K562 (cell line): ENCODE data around the gene PLXNA2. TPM values are rescaled to one million over a fixed set of nuclear protein-coding genes. Genes with fewer than 3 reads are reported as not detected.

Source experiments
- ATAC-seq: fragments of 200-7000 bp; cut with Tn5 transposase; 3 replicates; pipeline ENCODE4 v1.9.1; 2020; ENCODE audit warnings: moderate library complexity
- BruUV-seq: library from RNA; stranded (reverse); fragments of 400-500 nt; replicated peaks from 2 replicates; lab custom pipeline; 2021; lab: Mats Ljungman, UMichigan
- CTCF ChIA-PET: fragments of 300-600 bp; formaldehyde crosslinking; extraction: SDS; loops from one replicate; lab custom pipeline; 2021; ENCODE audit warnings: low intra/inter-chr PET ratio; lab: Yijun Ruan, JAX
- POLR2A ChIA-PET: fragments of 300-600, 350-650 bp; sonication (Branson Sonifier 250); formaldehyde crosslinking; extraction: SDS; loops from one replicate; lab custom pipeline; 2021; ENCODE audit warnings: antibody characterized with exemption, inconsistent platforms; lab: Yijun Ruan, JAX
- DNase-seq, 4 experiments: peaks; one replicate each; pipeline versions ENCODE4 v3.0.0 to v3.0.0-alpha.2; 2011 to 2018; ENCODE audit warnings: low spot score in 3 of 4, mixed read lengths in 3 of 4; ENCODE audit errors: extremely low read depth in 1 of 4
- FAIRE-seq: peaks from 2 replicates; lab custom pipeline; 2011; peaks lifted over from hg19 to GRCh38; lab: Jason Lieb, UNC
- H2AFZ ChIP-seq: 2 replicates; pipeline ENCODE4 v1.6.0; 2011; ENCODE audit warnings: low read depth, low read length, control low read depth, inconsistent platforms
- H3K27ac ChIP-seq: fragments of 200-600 bp; 3 replicates; pipeline ENCODE4 v1.8.0; 2011; ENCODE audit warnings: low read depth, mild to moderate bottlenecking, control low read depth, inconsistent platforms, low read length, moderate library complexity, mixed read lengths; ENCODE audit errors: extremely low read depth
- H3K27me3 ChIP-seq, 2 experiments: fragments of 300-600 bp in 1 of 2; 2 replicates in 1 of 2; 3 replicates in 1 of 2; pipeline versions ENCODE4 v1.6.0 to v1.8.0; 2011; ENCODE audit warnings: inconsistent platforms in 2 of 2, low read length in 2 of 2, mild to moderate bottlenecking in 1 of 2, mixed read lengths in 1 of 2, moderate library complexity in 1 of 2; ENCODE audit not compliant: control insufficient read depth in 2 of 2, insufficient read depth in 2 of 2
- H3K36me3 ChIP-seq: fragments of 300-600 bp; 3 replicates; pipeline ENCODE4 v1.8.0; 2011; ENCODE audit warnings: mild to moderate bottlenecking, low read length, inconsistent platforms; ENCODE audit not compliant: control insufficient read depth, insufficient read depth
- H3K4me1 ChIP-seq, 2 experiments: fragments of 200-600 bp in 1 of 2; replicated peaks in 1 of 2; 2 replicates in 1 of 2; 3 replicates in 1 of 2; pipeline versions ENCODE4 v1.5.1 to v1.8.0; 2011; ENCODE audit warnings: inconsistent platforms in 2 of 2, low read length in 2 of 2, mild to moderate bottlenecking in 1 of 2, mixed read lengths in 1 of 2, moderate library complexity in 1 of 2; ENCODE audit not compliant: control insufficient read depth in 2 of 2, insufficient read depth in 2 of 2
- H3K4me2 ChIP-seq: 2 replicates; pipeline ENCODE4 v1.6.1; 2011; ENCODE audit warnings: low read length, control low read depth, inconsistent platforms, mixed read lengths; ENCODE audit not compliant: insufficient read depth
- H3K4me3 ChIP-seq: fragments of 200-600 bp; sonication (generic), shearing (Covaris generic); 2 replicates; pipeline ENCODE4 v1.5.1; 2016; ENCODE audit warnings: control low read depth, inconsistent platforms
- H3K79me2 ChIP-seq: fragments of 200-600 bp; 3 replicates; pipeline ENCODE4 v1.8.0; 2011; ENCODE audit warnings: low read length, inconsistent platforms; ENCODE audit not compliant: control insufficient read depth, insufficient read depth
- H3K9ac ChIP-seq, 2 experiments: 2 replicates each; pipeline versions ENCODE4 v1.6.0 to v1.6.1; 2011; ENCODE audit warnings: low read depth in 2 of 2, low read length in 2 of 2, control low read depth in 1 of 2, inconsistent platforms in 1 of 2, mild to moderate bottlenecking in 1 of 2, mixed read lengths in 1 of 2; ENCODE audit not compliant: insufficient read depth in 1 of 2
- H3K9me1 ChIP-seq: one replicate; pipeline ENCODE4 v1.6.0; 2011; ENCODE audit warnings: inconsistent platforms, mild to moderate bottlenecking, low read length, moderate library complexity; ENCODE audit not compliant: control insufficient read depth, insufficient read depth
- H3K9me3 ChIP-seq: replicated peaks from 2 replicates; pipeline ENCODE4 v1.5.1; 2011; ENCODE audit warnings: low read depth, low read length, inconsistent platforms; ENCODE audit not compliant: control insufficient read depth, insufficient read depth
- H4K20me1 ChIP-seq: replicated peaks from 2 replicates; pipeline ENCODE4 v1.6.1; 2011; ENCODE audit warnings: low read length, inconsistent platforms, mixed read lengths; ENCODE audit not compliant: control insufficient read depth, insufficient read depth
- CBX1 ChIP-seq: sonication (generic); IDR thresholded peaks from 2 replicates; pipeline ENCODE4 v1.6.1; 2016; ENCODE audit warnings: antibody characterized with exemption, low read depth, mild to moderate bottlenecking
- CEBPB ChIP-seq: fragments of 450-650 bp; IDR thresholded peaks from 2 replicates; pipeline ENCODE4 v1.6.1; 2016; ENCODE audit warnings: missing genetic modification characterization, missing compliant biosample characterization
- CREB3 ChIP-seq: fragments of 450-650 bp; conservative IDR thresholded peaks from 2 replicates; pipeline ENCODE4 v1.6.1; 2016; ENCODE audit warnings: missing genetic modification characterization, low read depth, mild to moderate bottlenecking, missing compliant biosample characterization, moderate library complexity
- ELF4 ChIP-seq: fragments of 450-650 bp; formaldehyde crosslinking; IDR thresholded peaks from 2 replicates; pipeline ENCODE4 v1.4.0; 2022; ENCODE audit warnings: missing genetic modification characterization
- NKRF ChIP-seq: fragments of 450-650 bp; IDR thresholded peaks from 2 replicates; pipeline ENCODE4 v1.6.1; 2016; ENCODE audit warnings: borderline replicate concordance
- PHB ChIP-seq: fragments of 250-450 bp; sonication (Bioruptor Pico); IDR thresholded peaks from 2 replicates; pipeline ENCODE4 v1.5.0; 2021
- SP1 ChIP-seq: sonication (generic); formaldehyde crosslinking; IDR thresholded peaks from 2 replicates; pipeline ENCODE4 v1.8.1; 2022; ENCODE audit warnings: mild to moderate bottlenecking, missing genetic modification reagents
- TAF1 ChIP-seq: IDR thresholded peaks from 2 replicates; pipeline ENCODE4 v1.6.1; 2011; ENCODE audit warnings: mild to moderate bottlenecking, low read length, moderate library complexity; ENCODE audit not compliant: insufficient read depth, control insufficient read depth, severe bottlenecking; ENCODE audit errors: extremely low read depth
- TRIM28 ChIP-seq: fragments of 450-650 bp; IDR thresholded peaks from 2 replicates; pipeline ENCODE4 v1.6.1; 2017
- UBTF ChIP-seq, 2 experiments: IDR thresholded peaks; 2 replicates each; pipeline ENCODE4 v1.6.1; 2012; ENCODE audit warnings: improper control_type of control experiment in 2 of 2, low read depth in 2 of 2, low read length in 2 of 2, borderline replicate concordance in 1 of 2
- USF1 ChIP-seq: sonication (generic); formaldehyde crosslinking; IDR thresholded peaks from 2 replicates; pipeline ENCODE4 v1.9.0; 2022; ENCODE audit warnings: mild to moderate bottlenecking, missing genetic modification reagents
- ZNF146 ChIP-seq: IDR thresholded peaks from one replicate; pipeline ENCODE4 v1.6.1; 2018; ENCODE audit warnings: missing compliant biosample characterization; ENCODE audit not compliant: unreplicated experiment
- ZNF511 ChIP-seq: sonication (generic); formaldehyde crosslinking; IDR thresholded peaks from 2 replicates; pipeline ENCODE4 v1.8.0; 2022; ENCODE audit warnings: mild to moderate bottlenecking, missing genetic modification reagents
- WGBS: fragments of 100-300 bp; shearing (Covaris generic); methylation state at CpG from one replicate; pipeline ENCODE4 v1.1.6; 2016; ENCODE audit warnings: low coverage, mixed read lengths; ENCODE audit not compliant: insufficient coverage; ENCODE audit errors: missing lambda C conversion rate; 5-methylcytosine and 5-hydroxymethylcytosine counted together
- in situ Hi-C: fragments of 300-500 bp; cut with MboI; formaldehyde crosslinking; loops from 4 replicates; pipeline ENCODE4 v1.15.0; 2018; ENCODE audit warnings: inconsistent platforms, mixed read lengths
- intact Hi-C: fragments of 100-400 bp; cut with micrococcal nuclease; formaldehyde crosslinking; loops from 2 replicates; pipeline ENCODE4 v1.14.2; 2022
- polyA plus RNA-seq, 8 experiments: library from polyadenylated mRNA; depleted of rRNA in 4 of 8; stranded (reverse) in 5 of 8; unstranded in 3 of 8; fragments of >200 nt; fragmentation: Nextera tagmentation in 2 of 8; fragmentation: Illumina TruSeq in 1 of 8; extraction: Ambion mirVana in 2 of 8; extraction: Trizol in 1 of 8; gene quantifications; 2 replicates each; pipeline versions ENCODE4 v1.2.1 to v1.2.3, GENCODE V29; 2011 to 2014; ENCODE audit warnings: inconsistent platforms in 1 of 8, missing spikeins in 1 of 8
- total RNA-seq, 7 experiments: library from RNA; depleted of rRNA in 6 of 7; stranded (reverse); fragments of >200 nt in 6 of 7; fragmentation: Illumina TruSeq in 2 of 7; extraction: Trizol in 2 of 7; gene quantifications; 2 replicates each; pipeline versions ENCODE4 v1.2.1 to v1.2.3, GENCODE V29; 2011 to 2021; ENCODE audit warnings: low replicate concordance in 1 of 7

PLXNA2 gene
- total and polyA plus RNA-seq, 9 of the 15 experiments (the other 6 are each of a cell fraction or from before 2014, with no cell fraction given), result 0.01 to 1.3 (median 0.32) TPM

- TF ChIP-seq NKRF (no peak), SP1 (CRISPR knock-in tag) (no peak), CREB3 (tag) (no peak), ZNF511 (CRISPR knock-in tag) (no peak), TRIM28 (no peak)
Measured at GRCh38 chr1:207991583-207992026, 252.6 kb downstream of the PLXNA2 start (continued).

- Histone ChIP-seq H3K27ac (no peak overlapping the region), H3K4me1 (peaks cover 0 to 4% of the 10 kb centered on the region in 2 experiments; a peak in 1 of 5 replicates), H3K9me3 (no peaks in the 10 kb centered on the region), H2AFZ (no peak overlapping the region), H3K9me1 (no peaks in the 10 kb centered on the region), H3K79me2 (no peaks in the 10 kb centered on the region), H3K4me2 (no peak overlapping the region), H3K9ac (no peak overlapping the region), H3K36me3 (no peaks in the 10 kb centered on the region), H3K27me3 (peaks cover 39 to 47% of the 10 kb centered on the region in 2 experiments), H3K4me3 (no peak overlapping the region), H4K20me1 (no peaks in the 10 kb centered on the region)
- ATAC-seq (no peak), DNase-seq (no peak), FAIRE-seq (no peak)
- BruUV-seq, result no TSS peak
- ChIA-PET CTCF (interaction anchor here (0.6 to 0.8 kb wide), 2 partner anchors 73 to 255 kb away, joined by 3 read pairs; no protein-coding TSS in a partner anchor), POLR2A (no interaction called here)
- intact Hi-C loops (no loop called here), in situ Hi-C loops (no loop called here)
- 2% methylated on average over 16 of the region's 16 CpGs for WGBS
- no peak for TF ChIP-seq ZNF146 (CRISPR knock-in tag)
- TF ChIP-seq ELF4, result no peak
- TF ChIP-seq USF1 (CRISPR knock-in tag), result no peak
- TF ChIP-seq CBX1, result no peak
- no peak for TF ChIP-seq PHB (CRISPR knock-in tag)
- no peak for TF ChIP-seq CEBPB (tag)
- TF ChIP-seq TAF1, result no peak
- TF ChIP-seq UBTF (IDR thresholded peaks at IDR 0.05; ENCODE audit: borderline replicate concordance in 1 of 2, low read depth in 2 of 2, low read length in 2 of 2), result no peak
Measured at GRCh38 chr1:207990876-207991582, 253.2 kb downstream of the PLXNA2 start.
